Thyroid gland (tissue), 4 donors: ENCODE results near the gene TOR1B. TPM values are rescaled to one million over a fixed set of nuclear protein-coding genes. Genes with fewer than 3 reads are reported as not detected.

Experiments used
- DNase-seq, 2 donors: peaks; one replicate each; pipeline ENCODE4 v3.0.0-alpha.2; 2019
- H3K27ac ChIP-seq, 3 donors: fragments of 200-600 bp; sonication (generic); 1 replicate in 2 of 3; 2 replicates in 1 of 3; pipeline ENCODE4 v1.5.1; 2016 to 2019; ENCODE audit warnings: mild to moderate bottlenecking in 1 of 3, moderate library complexity in 1 of 3
- H3K27me3 ChIP-seq: fragments of 200-600 bp; sonication (generic); one replicate; pipeline ENCODE4 v1.5.1; 2019
- H3K36me3 ChIP-seq, 2 donors: fragments of 200-600 bp; sonication (generic); one replicate each; pipeline ENCODE4 v1.5.1; 2016 to 2019
- H3K4me1 ChIP-seq, 2 donors: fragments of 200-600 bp; sonication (generic); one replicate each; pipeline ENCODE4 v1.5.1; 2017 to 2019
- H3K4me3 ChIP-seq, 3 donors: fragments of 200-600 bp; sonication (generic); replicated peaks in 1 of 3; 1 replicate in 2 of 3; 2 replicates in 1 of 3; pipeline ENCODE4 v1.5.1; 2016; ENCODE audit warnings: mild to moderate bottlenecking in 1 of 3
- H3K9me3 ChIP-seq: fragments of 200-600 bp; sonication (generic); one replicate; pipeline ENCODE4 v1.5.1; 2017
- CTCF ChIP-seq, 6 experiments: fragments of 200-600 bp in 3 of 6; fragments of 450-650 bp in 3 of 6; sonication (generic) in 3 of 6; IDR thresholded peaks; one replicate each; pipeline ENCODE4 v1.5.1; 2016 to 2019; ENCODE audit warnings: antibody characterized with exemption in 6 of 6, mild to moderate bottlenecking in 2 of 6, inconsistent platforms in 1 of 6, moderate library complexity in 1 of 6
- POLR2A ChIP-seq, 2 donors: fragments of 450-650 bp; IDR thresholded peaks; one replicate each; pipeline ENCODE4 v1.6.1; 2017; ENCODE audit warnings: antibody characterized with exemption in 2 of 2, mild to moderate bottlenecking in 2 of 2, moderate library complexity in 1 of 2
- WGBS, 2 donors: methylation state at CpG; one replicate each; pipeline ENCODE4 v1.1.5; 2017; 5-methylcytosine and 5-hydroxymethylcytosine counted together
- intact Hi-C: fragments of 100-400 bp; cut with DNase I; formaldehyde crosslinking; loops from one replicate; pipeline ENCODE4 v1.15.1; 2023
- total RNA-seq, 4 donors: library from RNA; depleted of rRNA; stranded (reverse); fragments of >200 nt; gene quantifications; one replicate each; pipeline ENCODE4 v1.2.3, GENCODE V29; 2016

Gene TOR1B
- total RNA-seq, 4 donors from 2014 or later, result 25.2 to 36.3 (median 29.7) TPM

- intact Hi-C loops, result no loop called here
- Histone ChIP-seq H3K36me3 (peaks cover 20 to 32% of the 10 kb centered on the region in 2 donors), H3K9me3 (no peaks in the 10 kb centered on the region)
Observed at GRCh38 chr9:129813661-129814060, 10.7 kb downstream of the TOR1B start.

GRCh38 chr9:129814432-129815223, 11.6 kb downstream of the TOR1B start:
- no peaks in the 10 kb centered on the region for H3K4me1 ChIP-seq
- no peaks in the 10 kb centered on the region for H3K9me3 ChIP-seq
- TF ChIP-seq CTCF (IDR thresholded peaks at IDR 0.05), result no peak
- no peak for TF ChIP-seq POLR2A (IDR thresholded peaks at IDR 0.05)
- WGBS, 2 donors, result 89 to 90% methylated on average over 17 of the region's 17 CpGs
- H3K36me3 ChIP-seq, result peaks cover 20 to 28% of the 10 kb centered on the region in 2 donors
- intact Hi-C loops, result no loop called here
- H3K4me3 ChIP-seq, result no peak overlapping the region
- H3K27me3 ChIP-seq, result no peaks in the 10 kb centered on the region
- no peak for DNase-seq
- H3K27ac ChIP-seq, result no peak overlapping the region

More at GRCh38 chr9:129813661-129814060, 10.7 kb downstream of the TOR1B start:
- TF ChIP-seq POLR2A (IDR thresholded peaks at IDR 0.05) (no peak), CTCF (IDR thresholded peaks at IDR 0.05) (no peak)
- Histone ChIP-seq H3K27me3 (no peaks in the 10 kb centered on the region), H3K4me3 (no peak overlapping the region), H3K27ac (no peak overlapping the region), H3K4me1 (no peaks in the 10 kb centered on the region)
- DNase-seq, result no peak
- WGBS, 2 donors, result 85 to 88% methylated on average over 9 of the region's 9 CpGs

- no peak overlapping the region for H3K4me3 ChIP-seq
- no peaks in the 10 kb centered on the region for H3K9me3 ChIP-seq
- no peak for DNase-seq
- no peaks in the 10 kb centered on the region for H3K27me3 ChIP-seq
- TF ChIP-seq POLR2A (IDR thresholded peaks at IDR 0.05) (no peak), CTCF (IDR thresholded peaks at IDR 0.05) (no peak)
- H3K27ac ChIP-seq, result no peak overlapping the region
- peaks cover 20 to 22% of the 10 kb centered on the region in 2 donors for H3K36me3 ChIP-seq
- intact Hi-C loops, result no loop called here
- 89 to 96% methylated on average over 11 of the region's 11 CpGs for WGBS, 2 donors
- no peaks in the 10 kb centered on the region for H3K4me1 ChIP-seq
Observed at GRCh38 chr9:129815278-129815677, 12.3 kb downstream of the TOR1B start.

- TF ChIP-seq CTCF (IDR thresholded peaks at IDR 0.05) (no peak), POLR2A (IDR thresholded peaks at IDR 0.05) (no peak)
- no peaks in the 10 kb centered on the region for H3K4me1 ChIP-seq
- no peak for DNase-seq
- H3K4me3 ChIP-seq, result no peak overlapping the region
- H3K9me3 ChIP-seq, result no peaks in the 10 kb centered on the region
- intact Hi-C loops, result no loop called here
- H3K27me3 ChIP-seq, result no peaks in the 10 kb centered on the region
- 85 to 97% methylated on average over 14 of the region's 14 CpGs for WGBS, 2 donors
- H3K27ac ChIP-seq, result no peak overlapping the region
- H3K36me3 ChIP-seq, result peaks cover 32% of the 10 kb centered on the region in 2 donors
Observed at GRCh38 chr9:129816501-129817435, 13.8 kb downstream of the TOR1B start.
